ENCODE results near the gene LNX1.

LNX1 gene

GRCh38 chr4:53529025-53529424, 62.3 kb downstream of the LNX1 start:
- Histone ChIP-seq H3K27me3 (ENCODE audit: control insufficient read depth in 1 of 2, insufficient read depth in 2 of 2, low read length in 2 of 2) (no peaks in the 10 kb centered on the region), H3K9me3 (ENCODE audit: low read length) (no peaks in the 10 kb centered on the region), H3K4me3 (ENCODE audit: low read depth in 1 of 2, low read length in 2 of 2) (no peak overlapping the region), H3K36me3 (ENCODE audit: insufficient read depth, low read length) (no peaks in the 10 kb centered on the region), H3K27ac (ENCODE audit: low read depth, low read length) (no peak overlapping the region), H3K9ac (ENCODE audit: low read length) (no peak overlapping the region), H3K4me1 (ENCODE audit: insufficient read depth, low read length) (no peaks in the 10 kb centered on the region)

DNA sequence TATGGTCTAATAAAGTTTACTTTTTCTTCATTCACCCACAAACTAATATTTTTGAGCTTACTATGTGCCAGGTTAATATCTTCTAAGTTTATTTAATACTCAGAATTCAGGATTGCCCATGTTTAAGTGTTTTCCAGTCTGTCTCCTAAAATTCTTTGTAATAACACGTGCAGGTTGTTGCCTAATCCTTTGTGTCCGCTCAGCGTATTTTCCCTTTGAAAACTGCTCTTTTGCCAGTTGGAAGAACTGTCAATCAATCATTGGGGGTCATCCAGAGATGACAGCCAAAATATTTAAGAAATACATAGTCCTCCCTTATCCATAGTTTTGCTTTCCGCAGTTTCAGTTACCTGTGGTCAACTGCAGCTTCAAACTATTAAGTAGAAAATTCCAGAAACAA, 63.4 kb downstream of the LNX1 start:
- Histone ChIP-seq H3K9ac (ENCODE audit: low read length) (no peak overlapping the region), H3K4me3 (ENCODE audit: low read depth in 1 of 2, low read length in 2 of 2) (no peak overlapping the region), H3K4me1 (ENCODE audit: insufficient read depth, low read length) (no peaks in the 10 kb centered on the region), H3K9me3 (ENCODE audit: low read length) (no peaks in the 10 kb centered on the region), H3K27ac (ENCODE audit: low read depth, low read length) (no peak overlapping the region), H3K27me3 (ENCODE audit: control insufficient read depth in 1 of 2, insufficient read depth in 2 of 2, low read length in 2 of 2) (no peaks in the 10 kb centered on the region), H3K36me3 (ENCODE audit: insufficient read depth, low read length) (no peaks in the 10 kb centered on the region)

GRCh38 chr4:53527326-53527725, 64.0 kb downstream of the LNX1 start:
- Histone ChIP-seq H3K36me3 (ENCODE audit: insufficient read depth, low read length) (no peaks in the 10 kb centered on the region), H3K27ac (ENCODE audit: low read depth, low read length) (no peak overlapping the region), H3K4me1 (ENCODE audit: insufficient read depth, low read length) (no peaks in the 10 kb centered on the region), H3K4me3 (ENCODE audit: low read depth in 1 of 2, low read length in 2 of 2) (no peak overlapping the region), H3K9ac (ENCODE audit: low read length) (no peak overlapping the region), H3K27me3 (ENCODE audit: control insufficient read depth in 1 of 2, insufficient read depth in 2 of 2, low read length in 2 of 2) (no peaks in the 10 kb centered on the region), H3K9me3 (ENCODE audit: low read length) (no peaks in the 10 kb centered on the region)

- no peaks in the 10 kb centered on the region for H3K9me3 ChIP-seq (ENCODE audit: low read length)
- H3K4me3 ChIP-seq (ENCODE audit: low read depth in 1 of 2, low read length in 2 of 2): no peak overlapping the region
- H3K9ac ChIP-seq (ENCODE audit: low read length): no peak overlapping the region
- no peaks in the 10 kb centered on the region for H3K36me3 ChIP-seq (ENCODE audit: insufficient read depth, low read length)
- no peak overlapping the region for H3K27ac ChIP-seq (ENCODE audit: low read depth, low read length)
- H3K27me3 ChIP-seq (ENCODE audit: control insufficient read depth in 1 of 2, insufficient read depth in 2 of 2, low read length in 2 of 2): no peaks in the 10 kb centered on the region
- no peaks in the 10 kb centered on the region for H3K4me1 ChIP-seq (ENCODE audit: insufficient read depth, low read length)
These were observed 69.0 kb downstream of the LNX1 start for GRCh38 chr4:53522334-53522733.

DNA sequence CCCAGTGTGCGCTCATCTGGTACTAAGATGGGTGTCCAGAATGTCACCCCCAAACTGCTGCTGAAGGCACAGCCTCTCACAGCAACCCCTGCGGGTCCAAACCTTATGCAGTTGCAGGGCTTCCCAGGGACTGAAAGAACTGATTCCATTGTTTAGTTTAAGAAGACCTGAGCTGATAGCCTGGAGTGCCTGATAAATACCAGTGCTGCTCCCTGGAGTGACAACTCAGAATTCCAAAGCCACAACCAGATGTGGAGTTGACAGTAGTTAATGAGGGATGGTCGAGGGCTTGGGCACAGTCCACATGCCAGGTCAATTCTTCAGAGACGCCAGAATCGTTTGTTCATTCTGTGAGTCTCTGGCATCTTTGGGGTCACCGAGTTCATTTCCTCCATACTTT, 71.2 kb downstream of the LNX1 start:
- H3K27me3 ChIP-seq (ENCODE audit: control insufficient read depth in 1 of 2, insufficient read depth in 2 of 2, low read length in 2 of 2): no peaks in the 10 kb centered on the region
- H3K36me3 ChIP-seq (ENCODE audit: insufficient read depth, low read length): no peaks in the 10 kb centered on the region
- H3K9ac ChIP-seq (ENCODE audit: low read length): no peak overlapping the region
- no peaks in the 10 kb centered on the region for H3K4me1 ChIP-seq (ENCODE audit: insufficient read depth, low read length)
- no peaks in the 10 kb centered on the region for H3K9me3 ChIP-seq (ENCODE audit: low read length)
- no peak overlapping the region for H3K27ac ChIP-seq (ENCODE audit: low read depth, low read length)
- H3K4me3 ChIP-seq (ENCODE audit: low read depth in 1 of 2, low read length in 2 of 2): no peak overlapping the region

DNA sequence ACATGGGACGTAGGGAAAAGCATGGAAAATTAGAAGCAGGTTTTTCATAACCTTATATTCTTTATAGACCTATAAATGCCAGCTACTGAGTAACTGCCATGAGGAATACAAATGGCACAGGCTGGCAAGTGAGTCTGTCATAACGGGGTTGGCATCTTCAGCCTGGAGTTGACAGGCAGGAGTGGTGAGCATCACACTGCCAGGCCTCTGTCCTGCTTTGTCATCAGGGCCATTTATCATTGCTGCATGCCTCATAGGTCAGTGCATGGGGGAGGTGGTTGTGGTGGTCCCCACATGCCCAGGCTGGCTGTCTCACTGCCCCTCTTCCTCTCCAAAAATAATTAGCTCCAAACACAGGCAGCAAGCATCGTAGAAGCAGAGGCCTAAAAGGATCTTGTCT, 72.5 kb downstream of the LNX1 start:
- no peaks in the 10 kb centered on the region for H3K4me1 ChIP-seq (ENCODE audit: insufficient read depth, low read length)
- H3K27ac ChIP-seq (ENCODE audit: low read depth, low read length): no peak overlapping the region
- H3K36me3 ChIP-seq (ENCODE audit: insufficient read depth, low read length): no peaks in the 10 kb centered on the region
- no peak overlapping the region for H3K4me3 ChIP-seq (ENCODE audit: low read depth in 1 of 2, low read length in 2 of 2)
- H3K9me3 ChIP-seq (ENCODE audit: low read length): no peaks in the 10 kb centered on the region
- no peak overlapping the region for H3K9ac ChIP-seq (ENCODE audit: low read length)
- H3K27me3 ChIP-seq (ENCODE audit: control insufficient read depth in 1 of 2, insufficient read depth in 2 of 2, low read length in 2 of 2): no peaks in the 10 kb centered on the region

DNA sequence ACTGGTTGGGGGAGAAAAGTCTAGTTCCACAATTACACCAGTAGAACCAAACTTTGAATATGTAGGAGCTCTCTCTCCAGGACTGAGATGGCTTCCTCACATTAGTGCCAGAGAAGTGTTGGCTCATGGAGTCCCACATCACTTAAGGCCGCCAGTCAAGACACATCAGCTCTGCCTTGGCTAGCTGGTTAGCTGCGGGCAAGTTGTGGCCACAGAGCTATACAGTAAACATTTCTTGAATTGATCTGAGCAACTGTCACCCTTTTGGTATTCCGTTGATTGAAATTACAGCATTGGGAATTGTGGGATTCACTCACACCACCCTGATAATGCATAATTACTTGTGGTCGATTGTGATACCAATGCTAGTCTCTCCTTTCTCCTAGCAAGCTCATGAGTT, 76.2 kb downstream of the LNX1 start:
- H3K4me1 ChIP-seq (ENCODE audit: insufficient read depth, low read length): no peaks in the 10 kb centered on the region
- H3K9me3 ChIP-seq (ENCODE audit: low read length): no peaks in the 10 kb centered on the region
- H3K27ac ChIP-seq (ENCODE audit: low read depth, low read length): no peak overlapping the region
- no peak overlapping the region for H3K9ac ChIP-seq (ENCODE audit: low read length)
- no peaks in the 10 kb centered on the region for H3K36me3 ChIP-seq (ENCODE audit: insufficient read depth, low read length)
- H3K27me3 ChIP-seq (ENCODE audit: control insufficient read depth in 1 of 2, insufficient read depth in 2 of 2, low read length in 2 of 2): no peaks in the 10 kb centered on the region
- no peak overlapping the region for H3K4me3 ChIP-seq (ENCODE audit: low read depth in 1 of 2, low read length in 2 of 2)

DNA sequence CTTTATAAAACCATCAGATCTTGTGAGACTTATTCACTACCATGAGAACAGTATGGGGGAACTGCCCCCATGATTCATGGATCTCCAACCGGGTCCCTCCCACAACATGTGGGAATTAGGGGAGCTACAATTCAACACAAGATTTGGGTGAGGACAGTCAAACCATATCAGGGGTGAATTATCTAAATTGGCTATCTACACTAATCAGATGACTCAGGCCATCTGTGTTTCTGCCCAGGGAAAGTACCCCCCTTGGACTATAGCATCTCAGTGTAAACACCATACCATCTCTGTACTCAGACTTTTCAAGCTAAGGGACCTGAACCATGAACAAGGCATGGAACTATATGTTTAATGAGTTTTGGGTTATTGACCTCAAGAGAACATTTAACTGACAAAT, 76.8 kb downstream of the LNX1 start:
- Histone ChIP-seq H3K36me3 (ENCODE audit: insufficient read depth, low read length) (no peaks in the 10 kb centered on the region), H3K4me3 (ENCODE audit: low read depth in 1 of 2, low read length in 2 of 2) (no peak overlapping the region), H3K9ac (ENCODE audit: low read length) (no peak overlapping the region), H3K9me3 (ENCODE audit: low read length) (no peaks in the 10 kb centered on the region), H3K27me3 (ENCODE audit: control insufficient read depth in 1 of 2, insufficient read depth in 2 of 2, low read length in 2 of 2) (no peaks in the 10 kb centered on the region), H3K4me1 (ENCODE audit: insufficient read depth, low read length) (no peaks in the 10 kb centered on the region), H3K27ac (ENCODE audit: low read depth, low read length) (no peak overlapping the region)

DNA sequence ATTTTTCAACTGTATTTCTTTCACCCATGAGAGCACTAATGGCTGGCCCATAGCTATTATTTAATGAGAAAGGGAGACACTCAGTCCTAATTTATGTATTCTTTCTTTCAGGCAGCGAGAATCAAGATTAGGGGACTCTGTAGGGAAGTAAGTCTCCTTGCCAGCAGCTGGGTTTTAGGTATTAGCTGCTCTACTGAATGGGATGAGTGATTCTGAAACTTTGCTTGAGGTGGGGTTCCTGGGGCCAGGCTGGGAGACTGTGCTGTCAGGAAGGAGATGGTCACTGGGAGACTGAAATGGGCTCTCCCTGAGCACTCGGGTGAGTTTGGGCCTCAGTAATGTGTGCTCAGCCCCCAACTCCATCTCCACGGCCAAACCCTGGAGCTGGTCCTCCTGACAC, 78.7 kb downstream of the LNX1 start:
- Histone ChIP-seq H3K4me1 (ENCODE audit: insufficient read depth, low read length) (no peaks in the 10 kb centered on the region), H3K27ac (ENCODE audit: low read depth, low read length) (no peak overlapping the region), H3K27me3 (ENCODE audit: control insufficient read depth in 1 of 2, insufficient read depth in 2 of 2, low read length in 2 of 2) (no peaks in the 10 kb centered on the region), H3K9me3 (ENCODE audit: low read length) (no peaks in the 10 kb centered on the region), H3K9ac (ENCODE audit: low read length) (no peak overlapping the region), H3K4me3 (ENCODE audit: low read depth in 1 of 2, low read length in 2 of 2) (no peak overlapping the region), H3K36me3 (ENCODE audit: insufficient read depth, low read length) (no peaks in the 10 kb centered on the region)

DNA sequence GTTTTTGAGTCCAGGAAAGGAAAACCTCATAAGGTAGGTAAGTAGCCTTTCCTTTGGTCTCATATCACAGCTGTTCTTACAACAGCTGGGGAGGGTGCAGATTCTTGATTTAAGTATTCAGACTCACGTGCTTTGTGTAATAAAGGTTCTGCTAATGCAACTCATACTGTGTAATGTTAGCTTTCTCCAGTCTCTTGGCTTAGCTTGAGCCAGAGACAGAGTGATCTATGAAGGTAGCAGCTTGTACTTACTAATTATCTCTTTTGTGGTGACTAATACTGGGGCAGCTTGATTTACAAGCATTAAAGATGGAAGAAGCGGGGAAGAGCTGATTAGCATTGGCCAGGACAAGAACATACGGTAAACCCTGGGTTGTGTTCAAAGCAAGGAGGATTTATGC, 80.3 kb downstream of the LNX1 start:
- no peak overlapping the region for H3K27ac ChIP-seq (ENCODE audit: low read depth, low read length)
- H3K36me3 ChIP-seq (ENCODE audit: insufficient read depth, low read length): no peaks in the 10 kb centered on the region
- no peak overlapping the region for H3K9ac ChIP-seq (ENCODE audit: low read length)
- H3K4me3 ChIP-seq (ENCODE audit: low read depth in 1 of 2, low read length in 2 of 2): no peak overlapping the region
- H3K9me3 ChIP-seq (ENCODE audit: low read length): no peaks in the 10 kb centered on the region
- H3K27me3 ChIP-seq (ENCODE audit: control insufficient read depth in 1 of 2, insufficient read depth in 2 of 2, low read length in 2 of 2): no peaks in the 10 kb centered on the region
- H3K4me1 ChIP-seq (ENCODE audit: insufficient read depth, low read length): no peaks in the 10 kb centered on the region

DNA sequence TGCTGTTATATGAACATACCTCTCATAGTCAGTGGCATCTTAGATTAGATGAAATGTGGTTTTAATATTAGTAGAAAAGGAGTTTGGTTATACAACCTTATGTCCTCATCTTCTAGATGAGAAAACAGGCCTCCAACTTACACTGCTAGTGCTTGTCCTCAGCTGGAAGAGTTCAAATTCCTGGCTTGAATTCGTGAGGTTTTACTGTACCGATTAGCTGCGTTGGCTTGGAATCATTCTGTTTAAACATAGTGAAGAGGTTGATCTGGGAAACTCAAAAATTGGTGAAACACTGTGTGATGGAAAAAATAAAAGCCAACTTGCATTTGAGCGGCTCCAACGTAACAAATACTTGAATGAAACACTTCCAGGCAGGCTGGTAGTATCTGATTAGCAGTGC, 81.0 kb downstream of the LNX1 start:
- no peaks in the 10 kb centered on the region for H3K9me3 ChIP-seq (ENCODE audit: low read length)
- H3K27ac ChIP-seq (ENCODE audit: low read depth, low read length): no peak overlapping the region
- H3K4me3 ChIP-seq (ENCODE audit: low read depth in 1 of 2, low read length in 2 of 2): no peak overlapping the region
- no peaks in the 10 kb centered on the region for H3K4me1 ChIP-seq (ENCODE audit: insufficient read depth, low read length)
- H3K9ac ChIP-seq (ENCODE audit: low read length): no peak overlapping the region
- H3K27me3 ChIP-seq (ENCODE audit: control insufficient read depth in 1 of 2, insufficient read depth in 2 of 2, low read length in 2 of 2): no peaks in the 10 kb centered on the region
- no peaks in the 10 kb centered on the region for H3K36me3 ChIP-seq (ENCODE audit: insufficient read depth, low read length)

DNA sequence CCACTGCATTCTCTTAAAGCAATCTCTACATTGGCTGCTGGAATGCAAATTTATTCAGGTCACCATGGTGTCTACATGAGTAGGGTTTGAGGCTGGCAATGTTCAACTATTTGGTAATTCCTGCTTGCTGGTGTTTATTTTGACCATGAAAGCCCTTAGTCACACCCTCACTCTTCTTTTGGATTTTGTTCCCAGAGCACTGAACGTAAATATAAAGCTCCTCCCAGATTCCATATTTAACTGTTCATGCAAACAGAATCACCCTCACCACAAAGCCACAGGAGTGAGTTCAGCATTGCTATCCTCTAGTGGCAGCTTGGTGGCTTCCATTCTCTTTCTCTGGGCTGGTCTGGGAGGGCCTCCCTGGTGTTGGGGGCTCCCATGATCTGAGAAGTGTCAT, 82.8 kb downstream of the LNX1 start:
- Histone ChIP-seq H3K36me3 (ENCODE audit: insufficient read depth, low read length) (no peaks in the 10 kb centered on the region), H3K4me1 (ENCODE audit: insufficient read depth, low read length) (no peaks in the 10 kb centered on the region), H3K27me3 (ENCODE audit: control insufficient read depth in 1 of 2, insufficient read depth in 2 of 2, low read length in 2 of 2) (no peaks in the 10 kb centered on the region), H3K9ac (ENCODE audit: low read length) (no peak overlapping the region), H3K9me3 (ENCODE audit: low read length) (no peaks in the 10 kb centered on the region), H3K4me3 (ENCODE audit: low read depth in 1 of 2, low read length in 2 of 2) (no peak overlapping the region), H3K27ac (ENCODE audit: low read depth, low read length) (no peak overlapping the region)
